Effector memory CD4-positive, alpha-beta T cell (primary cell): ENCODE results near the gene ONECUT1.
A peak's percentile ranks its signal among the peaks of the same experiment; 100 is the strongest.

Experiments
- DNase-seq, 3 donors: peaks; one replicate each; pipeline ENCODE4 v3.0.0-alpha.2; 2020
- H3K27ac ChIP-seq: 2 replicates; pipeline ENCODE4 v1.7.0; 2013; ENCODE audit warnings: mild to moderate bottlenecking, low read length, moderate library complexity; ENCODE audit not compliant: insufficient read depth, poor library complexity, severe bottlenecking
- H3K27me3 ChIP-seq: replicated peaks from 2 replicates; pipeline ENCODE4 v1.7.0; 2013; ENCODE audit warnings: mild to moderate bottlenecking, low read length; ENCODE audit not compliant: insufficient read depth, control insufficient read depth, poor library complexity, severe bottlenecking
- H3K36me3 ChIP-seq: 2 replicates; pipeline ENCODE4 v1.7.0; 2013; ENCODE audit warnings: mild to moderate bottlenecking, low read length, moderate library complexity; ENCODE audit not compliant: control insufficient read depth, insufficient read depth
- H3K4me1 ChIP-seq: 2 replicates; pipeline ENCODE4 v1.7.0; 2013; ENCODE audit warnings: low read length, mild to moderate bottlenecking; ENCODE audit not compliant: control insufficient read depth, insufficient read depth, poor library complexity, severe bottlenecking
- H3K4me3 ChIP-seq: 2 replicates; pipeline ENCODE4 v1.7.0; 2013; ENCODE audit warnings: low read length, low read depth, mild to moderate bottlenecking; ENCODE audit not compliant: insufficient read depth, poor library complexity, severe bottlenecking
- H3K9me3 ChIP-seq: 2 replicates; pipeline ENCODE4 v1.7.0; 2013; ENCODE audit warnings: mild to moderate bottlenecking, low read length, moderate library complexity; ENCODE audit not compliant: control insufficient read depth

ONECUT1 gene

GRCh38 chr15:52751522-52751921, 38.6 kb downstream of the ONECUT1 start:
- H3K4me1 ChIP-seq, result no peaks in the 10 kb centered on the region

GRCh38 chr15:52749258-52749657, 40.9 kb downstream of the ONECUT1 start:
- H3K27ac ChIP-seq, result no peak overlapping the region
- peaks cover 7% of the 10 kb centered on the region for H3K27me3 ChIP-seq
- H3K4me3 ChIP-seq, result no peak overlapping the region
- H3K9me3 ChIP-seq, result no peaks in the 10 kb centered on the region
- no peaks in the 10 kb centered on the region for H3K4me1 ChIP-seq
- no peak for DNase-seq
- H3K36me3 ChIP-seq, result no peaks in the 10 kb centered on the region

More at GRCh38 chr15:52751522-52751921, 38.6 kb downstream of the ONECUT1 start:
- H3K4me3 ChIP-seq, result no peak overlapping the region
- H3K27ac ChIP-seq, result no peak overlapping the region
- H3K9me3 ChIP-seq, result no peaks in the 10 kb centered on the region
- peaks cover 7% of the 10 kb centered on the region for H3K27me3 ChIP-seq
- DNase-seq, result no peak
- H3K36me3 ChIP-seq, result no peaks in the 10 kb centered on the region

- Histone ChIP-seq H3K9me3 (no peaks in the 10 kb centered on the region), H3K27me3 (peaks cover under 1% of the 10 kb centered on the region), H3K36me3 (no peaks in the 10 kb centered on the region), H3K27ac (no peak overlapping the region), H3K4me3 (no peak overlapping the region), H3K4me1 (no peaks in the 10 kb centered on the region)
- no peak for DNase-seq
These were observed 43.9 kb downstream of the ONECUT1 start for GRCh38 chr15:52746162-52746757.

DNA sequence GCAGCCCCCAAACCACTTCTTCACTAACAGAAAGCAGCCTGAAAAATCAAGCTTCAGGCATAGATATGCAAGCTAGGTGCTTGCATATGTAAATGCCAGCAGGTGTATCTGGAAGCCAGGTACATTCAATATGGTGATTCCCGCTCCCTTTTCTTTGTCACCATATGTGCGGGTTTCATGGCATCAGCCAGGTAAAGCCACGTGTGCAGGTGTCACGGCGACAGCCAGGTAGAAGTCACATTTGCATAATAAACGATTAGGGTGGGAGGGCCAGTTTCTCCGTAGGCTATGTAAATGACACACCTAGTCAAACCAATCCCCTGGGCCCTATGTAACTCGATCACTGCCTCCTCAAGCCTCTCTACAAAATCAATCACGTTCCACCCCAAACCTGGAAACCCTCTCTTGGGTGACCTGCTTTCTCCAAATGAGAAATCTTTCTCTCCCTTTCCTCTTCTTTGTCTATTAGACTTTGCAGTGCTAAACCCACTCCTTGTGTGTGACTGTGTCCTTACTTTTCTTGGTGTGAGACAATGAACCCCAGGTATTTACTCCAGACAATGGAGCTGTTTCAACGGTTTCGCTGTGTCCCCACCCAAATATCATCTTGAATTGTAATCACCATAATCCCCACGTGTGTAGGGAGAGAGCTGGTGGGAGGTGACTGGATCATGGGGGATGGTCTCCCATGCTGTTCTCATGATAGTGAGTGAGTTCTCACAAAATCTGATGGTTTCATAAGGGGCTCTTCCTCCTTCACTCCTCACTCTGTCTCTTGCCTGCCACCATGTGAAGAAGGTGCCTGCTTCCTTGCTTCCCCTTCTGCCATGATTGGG, 44.6 kb downstream of the ONECUT1 start:
- Histone ChIP-seq H3K27me3 (no peaks in the 10 kb centered on the region), H3K4me1 (no peaks in the 10 kb centered on the region)

DNA sequence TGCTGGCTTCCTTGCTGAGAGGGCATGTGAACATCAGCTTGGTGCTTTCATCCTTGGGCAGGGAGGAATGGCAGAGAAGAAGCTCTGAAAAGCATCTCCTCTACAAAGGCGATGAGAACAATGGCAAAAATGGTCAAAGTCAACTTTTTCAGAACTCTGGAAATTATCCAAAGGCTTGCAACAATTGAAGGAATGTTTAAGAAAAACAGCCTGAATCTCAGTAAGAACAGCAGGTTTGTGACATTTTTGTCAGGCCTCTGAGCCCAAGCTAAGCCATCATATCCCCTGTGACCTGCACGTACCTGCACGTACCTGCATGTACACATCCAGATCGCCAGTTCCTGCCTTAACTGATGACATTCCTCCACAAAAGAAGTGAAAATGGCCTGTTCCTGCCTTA, 51.8 kb downstream of the ONECUT1 start:
- no peak overlapping the region for H3K4me3 ChIP-seq
- no peak for DNase-seq
- no peaks in the 10 kb centered on the region for H3K9me3 ChIP-seq
- H3K27me3 ChIP-seq, result no peaks in the 10 kb centered on the region
- H3K27ac ChIP-seq, result no peak overlapping the region
- H3K4me1 ChIP-seq, result no peaks in the 10 kb centered on the region
- no peaks in the 10 kb centered on the region for H3K36me3 ChIP-seq

More for the DNA sequence above, 44.6 kb downstream of the ONECUT1 start:
- no peak overlapping the region for H3K4me3 ChIP-seq
- no peaks in the 10 kb centered on the region for H3K36me3 ChIP-seq
- no peaks in the 10 kb centered on the region for H3K9me3 ChIP-seq
- DNase-seq, result no peak
- no peak overlapping the region for H3K27ac ChIP-seq

DNA sequence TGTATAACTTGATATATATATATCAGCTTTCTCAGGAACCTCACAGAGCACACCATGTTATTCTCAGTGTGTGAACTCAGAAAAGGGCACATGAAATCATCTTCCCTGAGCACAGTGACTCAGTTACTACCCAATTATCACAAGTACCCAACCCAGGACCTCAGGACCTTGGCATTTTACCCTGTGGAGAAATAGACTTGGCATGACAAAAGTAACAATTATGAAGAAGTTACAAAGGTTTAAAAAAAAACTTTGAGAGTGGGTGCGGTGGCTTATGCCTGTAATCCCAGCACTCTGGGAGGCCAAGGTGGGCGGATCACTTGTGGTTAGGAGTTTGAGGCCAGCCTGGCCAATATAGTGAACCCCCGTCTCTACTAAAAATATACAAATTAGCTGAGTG, 52.4 kb downstream of the ONECUT1 start:
- no peak overlapping the region for H3K4me3 ChIP-seq
- no peak for DNase-seq
- H3K4me1 ChIP-seq, result no peaks in the 10 kb centered on the region
- H3K9me3 ChIP-seq, result no peaks in the 10 kb centered on the region
- H3K27me3 ChIP-seq, result no peaks in the 10 kb centered on the region
- no peak overlapping the region for H3K27ac ChIP-seq
- H3K36me3 ChIP-seq, result no peaks in the 10 kb centered on the region

DNA sequence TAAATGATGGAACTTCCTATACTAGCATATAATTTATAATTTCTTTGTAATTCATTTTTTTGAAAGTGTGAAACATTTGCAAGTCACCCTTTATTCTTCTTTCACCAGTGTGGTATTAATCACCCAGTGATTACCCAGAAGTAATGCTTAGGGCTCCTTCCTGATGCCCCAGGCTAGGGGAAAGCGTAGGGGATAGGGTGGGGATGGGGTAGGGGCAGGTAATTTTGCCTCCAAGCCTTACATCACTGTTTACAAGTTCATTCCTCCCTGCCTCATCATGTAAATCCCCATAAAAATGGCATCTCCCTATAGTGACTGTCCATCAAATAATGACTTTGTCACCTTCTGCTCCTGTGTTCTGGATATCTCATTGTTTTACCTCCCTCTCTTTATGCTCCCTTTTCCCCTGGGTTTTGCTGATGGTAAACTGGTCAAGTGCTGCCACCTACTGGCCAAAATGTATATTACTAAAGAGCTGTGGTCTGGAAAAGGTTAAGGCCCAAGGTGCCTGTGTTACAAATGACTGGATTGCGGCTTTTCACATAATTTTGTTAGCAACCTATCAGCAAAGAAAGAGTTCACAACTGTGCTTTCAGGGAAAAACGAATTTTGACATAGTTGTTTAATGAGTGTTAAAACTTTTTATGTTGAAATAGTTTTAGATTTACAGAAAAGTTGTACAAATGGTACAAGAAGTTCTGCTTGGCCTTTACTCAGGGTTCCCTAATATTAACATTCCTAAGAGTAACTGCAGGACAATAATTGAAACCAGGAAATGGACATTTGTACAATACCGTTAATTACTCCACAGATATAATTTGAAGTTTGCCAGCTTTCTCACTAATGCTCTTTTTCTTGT, 54.7 kb downstream of the ONECUT1 start:
- H3K27me3 ChIP-seq, result no peaks in the 10 kb centered on the region
- no peaks in the 10 kb centered on the region for H3K4me1 ChIP-seq
- peak; percentile 29 to 60 (median 42) for DNase-seq

DNA sequence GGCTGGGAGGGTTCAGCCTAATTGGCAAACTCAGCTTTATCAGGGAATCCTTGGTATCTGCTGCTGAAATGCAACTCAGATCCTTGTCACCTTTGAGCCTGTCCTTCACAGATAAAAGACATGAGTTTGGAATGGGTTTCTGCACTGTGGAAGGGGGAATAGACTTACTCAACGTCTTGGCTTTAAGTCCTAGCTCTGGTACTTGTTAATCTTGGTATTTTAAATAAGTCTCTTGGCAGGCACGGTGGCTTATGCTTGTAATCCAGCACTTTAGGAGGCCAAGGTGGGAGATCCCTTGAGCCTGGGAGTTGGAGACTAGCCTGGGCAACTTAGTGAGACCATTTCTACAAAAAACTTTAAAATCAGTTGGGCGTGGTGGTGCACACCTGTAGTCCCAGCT, 55.8 kb downstream of the ONECUT1 start:
- no peak overlapping the region for H3K27ac ChIP-seq
- no peaks in the 10 kb centered on the region for H3K9me3 ChIP-seq

More for the DNA sequence above, 54.7 kb downstream of the ONECUT1 start:
- Histone ChIP-seq H3K9me3 (no peaks in the 10 kb centered on the region), H3K36me3 (no peaks in the 10 kb centered on the region), H3K4me3 (no peak overlapping the region), H3K27ac (no peak overlapping the region)

DNA sequence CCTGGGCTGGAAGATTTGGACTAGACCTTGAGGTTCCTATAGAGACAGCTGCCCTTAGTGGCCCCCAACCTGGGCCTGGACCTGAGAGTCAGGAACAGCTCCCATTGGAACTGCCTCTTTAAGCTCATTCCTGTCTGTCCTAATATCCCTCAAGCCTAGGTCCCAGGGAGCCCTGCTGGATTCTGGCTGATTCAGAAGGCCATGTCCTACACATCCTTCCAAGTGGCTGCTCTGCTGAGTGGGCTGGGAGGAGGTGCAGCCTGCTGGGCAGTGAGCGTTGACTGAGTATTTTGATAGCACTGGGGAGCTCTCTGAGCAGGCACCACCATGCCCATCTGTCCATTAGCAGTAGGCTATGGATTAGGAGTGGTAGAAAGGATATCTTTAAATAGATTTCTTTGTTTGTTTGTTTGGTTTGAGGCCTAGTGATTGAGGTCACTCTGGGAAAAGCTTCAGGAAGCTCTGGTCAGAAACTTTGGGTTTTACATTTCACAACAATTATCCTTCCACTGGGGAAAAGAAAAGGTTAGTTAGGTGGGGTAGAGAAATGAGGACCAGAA, 56.4 kb downstream of the ONECUT1 start:
- H3K4me1 ChIP-seq, result peaks cover 6% of the 10 kb centered on the region
- no peak overlapping the region for H3K4me3 ChIP-seq
- H3K36me3 ChIP-seq, result no peaks in the 10 kb centered on the region
- no peaks in the 10 kb centered on the region for H3K9me3 ChIP-seq
- H3K27me3 ChIP-seq, result no peaks in the 10 kb centered on the region
- DNase-seq, result no peak
- H3K27ac ChIP-seq, result no peak overlapping the region

More for the DNA sequence above, 55.8 kb downstream of the ONECUT1 start:
- peaks cover 5% of the 10 kb centered on the region for H3K4me1 ChIP-seq
- no peak for DNase-seq
- H3K36me3 ChIP-seq, result no peaks in the 10 kb centered on the region
- H3K4me3 ChIP-seq, result no peak overlapping the region
- H3K27me3 ChIP-seq, result no peaks in the 10 kb centered on the region
